DND-41 (cell line): Measurements from ENCODE around the gene ARHGDIB.

Experiments used
- ATAC-seq: fragments of 200-7000 bp; cut with Tn5 transposase; 3 replicates; pipeline ENCODE4 v1.9.1; 2021; ENCODE audit warnings: low read depth; ENCODE audit not compliant: insufficient read depth
- DNase-seq: peaks from one replicate; pipeline ENCODE4 v3.0.0-alpha.2; 2020
- H2AFZ ChIP-seq: 2 replicates; pipeline ENCODE4 v1.6.0; 2012; ENCODE audit warnings: low read depth, low read length
- H3K27ac ChIP-seq: 2 replicates; pipeline ENCODE4 v1.5.1; 2012; ENCODE audit warnings: low read length, inconsistent platforms
- H3K27me3 ChIP-seq: fragments of 200-600 bp; sonication (generic); 2 replicates; pipeline ENCODE4 v1.6.0; 2012; ENCODE audit warnings: low read length, mild to moderate bottlenecking, inconsistent platforms; ENCODE audit not compliant: insufficient read depth, poor library complexity
- H3K36me3 ChIP-seq: 2 replicates; pipeline ENCODE4 v1.5.1; 2012; ENCODE audit warnings: low read length, inconsistent platforms; ENCODE audit not compliant: insufficient read depth
- H3K4me1 ChIP-seq: 2 replicates; pipeline ENCODE4 v1.5.1; 2012; ENCODE audit warnings: mild to moderate bottlenecking, low read length; ENCODE audit not compliant: insufficient read depth
- H3K4me2 ChIP-seq: 2 replicates; pipeline ENCODE4 v1.6.0; 2012; ENCODE audit warnings: mild to moderate bottlenecking, moderate library complexity, low read length, inconsistent platforms; ENCODE audit not compliant: insufficient read depth
- H3K4me3 ChIP-seq, 2 experiments: fragments of 200-600 bp in 1 of 2; shearing (Covaris generic) in 1 of 2; 2 replicates each; pipeline ENCODE4 v1.5.1; 2012 to 2016; ENCODE audit warnings: inconsistent platforms in 2 of 2, low read length in 2 of 2, mild to moderate bottlenecking in 2 of 2, low read depth in 1 of 2, moderate library complexity in 1 of 2
- H3K79me2 ChIP-seq: 2 replicates; pipeline ENCODE4 v1.6.0; 2012; ENCODE audit warnings: low read length, inconsistent platforms; ENCODE audit not compliant: insufficient read depth
- H3K9ac ChIP-seq: 2 replicates; pipeline ENCODE4 v1.6.0; 2012; ENCODE audit warnings: low read depth, mild to moderate bottlenecking, inconsistent platforms, low read length, moderate library complexity
- H3K9me3 ChIP-seq: 2 replicates; pipeline ENCODE4 v1.5.1; 2012; ENCODE audit warnings: low read length, moderate library complexity, mild to moderate bottlenecking, inconsistent platforms; ENCODE audit not compliant: insufficient read depth, severe bottlenecking
- H4K20me1 ChIP-seq: 2 replicates; pipeline ENCODE4 v1.6.0; 2012; ENCODE audit warnings: low read length; ENCODE audit not compliant: insufficient read depth
- CTCF ChIP-seq: IDR thresholded peaks from 2 replicates; pipeline ENCODE4 v1.5.1; 2012; ENCODE audit warnings: borderline replicate concordance, low read length, moderate library complexity, mild to moderate bottlenecking; ENCODE audit not compliant: poor library complexity, severe bottlenecking; ENCODE audit errors: extremely low read depth
- EZH2 ChIP-seq: IDR thresholded peaks from 3 replicates; pipeline ENCODE4 v1.6.1; 2012; ENCODE audit warnings: borderline replicate concordance, low read depth, mild to moderate bottlenecking, moderate library complexity, low read length, inconsistent platforms; ENCODE audit not compliant: severe bottlenecking

The ARHGDIB gene

GRCh38 chr12:14982991-14983390, 21.6 kb upstream of the ARHGDIB start:
- H3K9ac ChIP-seq, result no peak overlapping the region

DNA sequence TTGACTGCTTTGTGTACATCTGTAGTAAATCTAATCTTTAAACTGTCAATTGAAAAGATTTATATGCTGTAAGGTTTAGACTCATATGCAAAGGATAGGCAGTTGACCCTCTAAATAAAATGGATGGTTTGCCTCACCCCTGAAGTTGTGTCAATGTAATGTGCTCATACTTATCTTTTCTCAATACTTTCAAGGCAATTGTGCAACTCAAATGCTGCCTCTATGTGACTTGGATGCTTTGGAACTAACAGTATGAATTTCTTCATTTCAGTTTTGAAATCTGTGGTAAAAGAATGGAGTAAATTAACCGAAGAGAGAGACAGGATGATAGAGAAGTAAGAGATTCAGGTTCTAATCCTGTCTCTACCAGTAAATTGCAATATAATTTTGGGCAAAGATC, 21.2 kb upstream of the ARHGDIB start:
- Histone ChIP-seq H4K20me1 (no peaks in the 10 kb centered on the region), H3K4me3 (no peak overlapping the region), H3K27ac (no peak overlapping the region), H3K9me3 (no peaks in the 10 kb centered on the region), H2AFZ (no peak overlapping the region), H3K36me3 (no peaks in the 10 kb centered on the region), H3K9ac (no peak overlapping the region), H3K27me3 (no peaks in the 10 kb centered on the region), H3K4me1 (peaks cover 20% of the 10 kb centered on the region), H3K4me2 (no peak overlapping the region), H3K79me2 (no peaks in the 10 kb centered on the region)
- no peak for DNase-seq
- TF ChIP-seq CTCF (no peak), EZH2 (no peak)
- no peak for ATAC-seq

More at GRCh38 chr12:14982991-14983390, 21.6 kb upstream of the ARHGDIB start:
- no peak overlapping the region for H3K27ac ChIP-seq
- H3K4me2 ChIP-seq, result no peak overlapping the region
- no peaks in the 10 kb centered on the region for H3K27me3 ChIP-seq
- no peak overlapping the region for H3K4me3 ChIP-seq
- H3K9me3 ChIP-seq, result no peaks in the 10 kb centered on the region
- H2AFZ ChIP-seq, result peak overlapping the region; percentile 4; the same call in 1 of the 2 replicates
- DNase-seq (no peak), ATAC-seq (peak; percentile 50; the same call in 2 of the 3 replicates)
- peaks cover 20% of the 10 kb centered on the region for H3K4me1 ChIP-seq
- no peaks in the 10 kb centered on the region for H3K79me2 ChIP-seq
- TF ChIP-seq CTCF (no peak), EZH2 (no peak)
- no peaks in the 10 kb centered on the region for H4K20me1 ChIP-seq
- no peaks in the 10 kb centered on the region for H3K36me3 ChIP-seq

DNA sequence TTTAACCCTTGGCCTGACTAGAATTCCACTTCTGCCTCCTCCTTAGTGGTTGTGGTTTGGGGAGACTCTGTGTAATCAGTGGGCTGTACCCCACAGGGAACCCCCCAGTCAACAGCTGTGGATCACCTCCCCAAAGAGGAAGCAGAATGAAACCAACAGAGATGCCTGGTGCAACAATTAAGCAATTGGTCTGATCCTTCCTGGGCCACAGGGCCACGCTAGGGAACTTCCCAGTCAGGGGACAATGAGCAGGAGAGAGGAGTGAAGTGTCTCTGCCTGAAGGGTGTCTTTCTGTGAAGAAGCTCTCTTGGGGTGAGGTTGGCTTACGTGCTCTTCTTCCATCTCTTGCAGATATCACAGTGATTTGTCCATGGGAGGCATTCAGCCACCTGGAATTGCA, 19.6 kb upstream of the ARHGDIB start:
- no peak overlapping the region for H3K4me2 ChIP-seq
- H2AFZ ChIP-seq, result no peak overlapping the region
- H3K4me3 ChIP-seq, result no peak overlapping the region
- H3K9ac ChIP-seq, result no peak overlapping the region
- no peaks in the 10 kb centered on the region for H3K36me3 ChIP-seq
- no peak for DNase-seq
- no peaks in the 10 kb centered on the region for H3K27me3 ChIP-seq
- H3K9me3 ChIP-seq, result no peaks in the 10 kb centered on the region
- H4K20me1 ChIP-seq, result no peaks in the 10 kb centered on the region
- peaks cover 20% of the 10 kb centered on the region for H3K4me1 ChIP-seq
- H3K27ac ChIP-seq, result no peak overlapping the region
- no peaks in the 10 kb centered on the region for H3K79me2 ChIP-seq
- TF ChIP-seq CTCF, result no peak
- TF ChIP-seq EZH2, result no peak
- no peak for ATAC-seq

- Histone ChIP-seq H3K79me2 (no peaks in the 10 kb centered on the region), H3K4me2 (no peak overlapping the region), H3K36me3 (no peaks in the 10 kb centered on the region), H3K4me1 (peaks cover 20% of the 10 kb centered on the region), H3K9me3 (no peaks in the 10 kb centered on the region), H2AFZ (no peak overlapping the region), H3K4me3 (no peak overlapping the region), H3K27me3 (no peaks in the 10 kb centered on the region), H3K9ac (no peak overlapping the region), H3K27ac (no peak overlapping the region), H4K20me1 (no peaks in the 10 kb centered on the region)
- no peak for DNase-seq
- no peak for TF ChIP-seq CTCF
- no peak for TF ChIP-seq EZH2
- ATAC-seq, result peak; percentile 81
These were observed 18.1 kb upstream of the ARHGDIB start for GRCh38 chr12:14979468-14979867.
